HPDE6-E6E7 (cell line): ENCODE data around the gene PI4KA.
"Not testable (repeated sequence)": the region's sequence is repeated elsewhere in the genome, so short reads cannot be mapped to it uniquely, and the experiment has no call there.

Experiments used
- DNase-seq: peaks from one replicate; pipeline ENCODE4 v3.0.0; 2011; ENCODE audit warnings: missing footprints; ENCODE audit errors: extremely low spot score

Gene PI4KA

GRCh38 chr22:20749453-20749852 is 109.2 kb downstream of the PI4KA start:
- no peak for DNase-seq

- no peak for DNase-seq
Measured at GRCh38 chr22:20748731-20749428, 109.7 kb downstream of the PI4KA start.

GRCh38 chr22:20748082-20748481 is 110.5 kb downstream of the PI4KA start:
- DNase-seq = no peak

- no peak for DNase-seq
Measured at GRCh38 chr22:20747223-20747622, 111.4 kb downstream of the PI4KA start.

GRCh38 chr22:20746431-20747189 is 112.0 kb downstream of the PI4KA start:
- no peak for DNase-seq

GRCh38 chr22:20745119-20745518 is 113.5 kb downstream of the PI4KA start:
- DNase-seq = no peak

- no peak for DNase-seq
Measured at GRCh38 chr22:20744456-20744855, 114.2 kb downstream of the PI4KA start.

- no peak for DNase-seq
Measured at GRCh38 chr22:20742764-20743163, 115.8 kb downstream of the PI4KA start.

GRCh38 chr22:20741634-20742581 is 116.7 kb downstream of the PI4KA start:
- peak; percentile 49 for DNase-seq

- DNase-seq = no peak
Measured at GRCh38 chr22:20741008-20741633, 117.5 kb downstream of the PI4KA start.

- DNase-seq = no peak
Measured at GRCh38 chr22:20740222-20740951, 118.2 kb downstream of the PI4KA start.

GRCh38 chr22:20738394-20739089 is 120.1 kb downstream of the PI4KA start:
- DNase-seq = no peak

- not testable (repeated sequence) for DNase-seq
Measured at GRCh38 chr22:20736891-20737290, 121.7 kb downstream of the PI4KA start.

GRCh38 chr22:20735356-20736162 is 123.1 kb downstream of the PI4KA start:
- not testable (repeated sequence) for DNase-seq

- DNase-seq = not testable (repeated sequence)
Measured at GRCh38 chr22:20732431-20732830, 126.2 kb downstream of the PI4KA start.

- DNase-seq = no peak
Measured at GRCh38 chr22:20729194-20729593, 129.4 kb downstream of the PI4KA start.

- no peak for DNase-seq
Measured at GRCh38 chr22:20728523-20729190, 130.0 kb downstream of the PI4KA start.

- DNase-seq = no peak
Measured at GRCh38 chr22:20727118-20728015, 131.2 kb downstream of the PI4KA start.
